Measurements from ENCODE around the gene DCHS1.

DCHS1 gene

GRCh38 chr11:6611963-6612212 is 43.7 kb downstream of the DCHS1 start:
- DNase-seq (ENCODE audit: low spot score) = no peak

GRCh38 chr11:6611092-6611962 is 44.3 kb downstream of the DCHS1 start:
- no peak for DNase-seq (ENCODE audit: low spot score)

GRCh38 chr11:6610591-6610990 is 45.0 kb downstream of the DCHS1 start:
- peak; percentile 44 for DNase-seq (ENCODE audit: low spot score)

- peak; percentile 12 for DNase-seq (ENCODE audit: low spot score)
Measured at GRCh38 chr11:6609502-6610015, 46.0 kb downstream of the DCHS1 start.

GRCh38 chr11:6608726-6609501 is 46.7 kb downstream of the DCHS1 start:
- peak; percentile 28 for DNase-seq (ENCODE audit: low spot score)

- peak; percentile 23 for DNase-seq (ENCODE audit: low spot score)
Measured at GRCh38 chr11:6608011-6608410, 47.6 kb downstream of the DCHS1 start.

GRCh38 chr11:6607190-6607795 is 48.3 kb downstream of the DCHS1 start:
- peak; percentile 6 for DNase-seq (ENCODE audit: low spot score)

GRCh38 chr11:6606471-6607189 is 49.0 kb downstream of the DCHS1 start:
- DNase-seq (ENCODE audit: low spot score) = peak; percentile 92

- DNase-seq (ENCODE audit: low spot score) = peak; percentile 14
Measured at GRCh38 chr11:6604790-6605189, 50.8 kb downstream of the DCHS1 start.

- DNase-seq (ENCODE audit: low spot score) = peak; percentile 71
Measured at GRCh38 chr11:6604081-6604626, 51.5 kb downstream of the DCHS1 start.

GRCh38 chr11:6603287-6604080 is 52.1 kb downstream of the DCHS1 start, which contains the start of the genes ILK and RRP8:
Gene ILK, plus strand, starts transcription at chr11:6603774. Its CDS starts 498 bp downstream, at chr11:6604272.
Gene RRP8, minus strand, starts transcription at chr11:6603616. Its CDS starts 114 bp downstream, at chr11:6603502.
- DNase-seq (ENCODE audit: low spot score) = peak; percentile 95

- DNase-seq (ENCODE audit: low spot score) = peak; percentile 34
Measured at GRCh38 chr11:6602096-6602940, 53.3 kb downstream of the DCHS1 start.

- DNase-seq (ENCODE audit: low spot score) = peak; percentile 30
Measured at GRCh38 chr11:6601041-6601461, 54.6 kb downstream of the DCHS1 start.

GRCh38 chr11:6599881-6600390 is 55.7 kb downstream of the DCHS1 start:
- no peak for DNase-seq (ENCODE audit: low spot score)

GRCh38 chr11:6599449-6599848 is 56.2 kb downstream of the DCHS1 start:
- no peak for DNase-seq (ENCODE audit: low spot score)

GRCh38 chr11:6598555-6598954 is 57.1 kb downstream of the DCHS1 start:
- DNase-seq (ENCODE audit: low spot score) = no peak

- no peak for DNase-seq (ENCODE audit: low spot score)
Measured at GRCh38 chr11:6596239-6596877, 59.3 kb downstream of the DCHS1 start.

GRCh38 chr11:6594142-6594768 is 61.4 kb downstream of the DCHS1 start:
- peak; percentile 22 for DNase-seq (ENCODE audit: low spot score)

All from ecto neural progenitor cell (in vitro differentiated cells).